Measurements from ENCODE around the gene KRT13.
"Not testable (repeated sequence)": the region's sequence is repeated elsewhere in the genome, so short reads cannot be mapped to it uniquely, and the experiment has no call there.

Gene KRT13

DNA sequence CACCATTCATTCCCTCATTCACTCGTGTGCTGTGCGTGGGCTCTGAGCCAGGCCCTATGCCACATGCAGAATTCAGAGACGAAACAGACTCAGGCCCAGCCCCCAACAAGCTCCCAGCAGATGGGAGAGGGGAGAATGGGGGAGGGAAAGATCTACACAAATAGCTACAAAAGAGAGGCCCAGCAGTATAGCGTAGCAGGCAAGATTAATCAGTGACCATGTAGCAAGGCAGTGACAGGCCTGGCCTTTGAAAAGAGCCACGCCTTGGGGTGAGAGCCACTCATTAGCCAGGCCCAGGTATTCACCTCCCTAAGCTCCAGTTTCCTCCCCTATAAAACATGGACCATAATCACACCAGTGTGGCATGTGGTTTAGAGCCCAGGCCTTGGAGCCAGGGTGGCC, 39.1 kb upstream of the KRT13 start:
- in situ Hi-C loops (cut with MboI; ENCODE audit: low pct_unique_long_range_greater_than_20kb, low sequenced_read_pairs, unreplicated experiment), result no loop called here
- no peak for DNase-seq (ENCODE audit: low spot score)
- no peak for TF ChIP-seq CTCF (IDR thresholded peaks at IDR 0.05; ENCODE audit: extremely low read depth, insufficient read depth, missing control alignments)

DNA sequence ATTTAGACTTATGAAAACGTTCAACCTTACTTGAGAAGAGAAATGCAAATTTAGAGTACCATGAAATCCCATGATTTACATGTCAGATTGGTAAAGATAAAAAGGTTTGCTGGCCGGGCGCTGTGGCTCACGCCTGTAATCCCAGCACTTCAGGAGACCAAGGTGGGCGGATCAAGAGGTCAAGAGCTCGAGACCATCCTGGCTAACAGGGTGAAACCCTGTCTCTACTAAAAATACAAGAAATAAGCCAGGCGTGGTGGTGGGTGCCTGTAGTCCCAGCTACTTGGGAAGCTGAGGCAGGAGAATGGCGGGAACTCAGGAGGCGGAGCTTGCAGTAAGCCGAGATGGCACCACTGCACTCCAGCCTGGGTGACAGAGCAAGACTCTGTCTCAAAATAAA, 37.4 kb upstream of the KRT13 start:
- in situ Hi-C loops (cut with MboI; ENCODE audit: low pct_unique_long_range_greater_than_20kb, low sequenced_read_pairs, unreplicated experiment), result not testable (repeated sequence)

DNA sequence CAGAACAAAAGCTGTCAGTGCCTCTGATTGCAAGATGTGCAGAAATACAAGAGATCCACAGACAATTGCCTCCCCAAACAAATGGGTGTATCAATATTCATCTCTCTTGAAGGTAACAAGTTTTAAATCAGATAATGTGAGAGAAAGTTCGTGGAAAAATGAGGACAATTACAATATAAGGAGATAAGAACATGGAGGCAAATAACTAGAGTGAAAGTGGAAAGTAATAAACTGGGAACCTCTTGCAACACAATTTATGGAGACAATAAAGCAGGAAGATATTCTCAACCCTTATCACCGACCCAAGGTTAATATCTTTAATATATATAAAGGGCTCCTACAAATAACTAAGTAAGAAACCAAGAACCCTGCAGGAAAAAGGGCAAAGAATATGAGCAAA, 36.9 kb upstream of the KRT13 start:
- no peak for TF ChIP-seq CTCF (IDR thresholded peaks at IDR 0.05; ENCODE audit: extremely low read depth, insufficient read depth, missing control alignments)
- in situ Hi-C loops (cut with MboI; ENCODE audit: low pct_unique_long_range_greater_than_20kb, low sequenced_read_pairs, unreplicated experiment), result no loop called here
- DNase-seq (ENCODE audit: low spot score), result no peak

More for the DNA sequence above, 37.4 kb upstream of the KRT13 start:
- not testable (repeated sequence) for DNase-seq (ENCODE audit: low spot score)

DNA sequence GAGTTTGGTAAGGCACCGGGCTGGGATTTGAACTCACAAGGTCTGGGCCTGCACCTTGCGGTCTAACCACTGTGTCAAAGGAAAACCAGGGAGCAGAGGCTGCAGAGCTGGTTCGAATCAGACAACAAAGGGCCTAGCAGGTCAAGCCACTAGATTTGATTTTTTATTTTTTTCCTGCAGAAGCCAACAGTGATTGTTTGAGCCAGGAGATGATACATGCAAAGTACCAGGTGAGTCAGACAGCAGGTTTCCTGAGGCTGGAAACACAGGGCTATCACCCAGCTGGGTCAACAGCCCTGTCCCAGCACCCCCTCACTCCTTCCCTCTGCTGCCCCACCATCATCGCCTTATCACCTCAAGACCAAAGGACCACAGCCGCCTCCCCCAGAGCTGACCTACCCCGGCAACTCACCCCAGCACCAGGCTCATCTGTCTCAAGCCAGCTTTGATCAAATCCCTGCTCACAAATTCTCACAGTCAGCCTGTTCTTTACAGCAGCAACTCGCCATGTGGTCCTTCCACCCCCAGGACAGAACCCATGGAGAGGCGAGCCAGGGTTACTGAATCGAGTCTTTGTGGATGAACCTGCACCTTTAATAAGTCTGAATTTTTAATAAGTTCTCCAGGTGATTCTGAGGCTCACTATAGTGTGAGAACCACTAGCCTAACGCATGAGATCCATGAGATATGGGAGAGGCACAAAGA, 35.7 kb upstream of the KRT13 start:
- in situ Hi-C loops (cut with MboI; ENCODE audit: low pct_unique_long_range_greater_than_20kb, low sequenced_read_pairs, unreplicated experiment), result no loop called here
- DNase-seq (ENCODE audit: low spot score), result no peak
- TF ChIP-seq CTCF (IDR thresholded peaks at IDR 0.05; ENCODE audit: extremely low read depth, insufficient read depth, missing control alignments), result no peak

- no peak for TF ChIP-seq CTCF (IDR thresholded peaks at IDR 0.05; ENCODE audit: extremely low read depth, insufficient read depth, missing control alignments)
- in situ Hi-C loops (cut with MboI; ENCODE audit: low pct_unique_long_range_greater_than_20kb, low sequenced_read_pairs, unreplicated experiment), result no loop called here
- no peak for DNase-seq (ENCODE audit: low spot score)
Observed at GRCh38 chr17:41539979-41540701, 34.7 kb upstream of the KRT13 start.

- TF ChIP-seq CTCF (IDR thresholded peaks at IDR 0.05; ENCODE audit: extremely low read depth, insufficient read depth, missing control alignments), result no peak
- DNase-seq (ENCODE audit: low spot score), result no peak
- in situ Hi-C loops (cut with MboI; ENCODE audit: low pct_unique_long_range_greater_than_20kb, low sequenced_read_pairs, unreplicated experiment), result no loop called here
Observed at GRCh38 chr17:41539071-41539492, 33.7 kb upstream of the KRT13 start.

DNA sequence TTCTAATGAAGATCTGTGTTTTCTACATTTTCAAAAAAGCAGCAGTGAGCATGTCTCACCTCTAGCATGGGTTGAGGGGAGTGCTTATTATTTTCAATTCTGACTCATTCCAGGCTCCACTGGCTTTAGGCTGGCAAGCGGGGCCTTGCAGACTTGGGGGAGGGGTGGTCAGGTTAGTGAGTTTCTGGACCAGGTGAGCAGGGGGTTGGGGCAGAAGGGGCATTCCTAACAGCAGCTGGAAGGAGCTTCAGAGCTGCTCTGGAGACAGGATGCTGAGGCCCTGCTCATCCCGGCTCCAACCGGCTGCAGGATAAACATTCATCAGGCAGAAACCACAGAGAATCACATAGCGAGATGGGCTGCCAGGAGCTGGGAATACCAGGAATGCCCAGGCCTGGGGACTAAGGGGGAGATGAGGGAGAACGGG, 33.2 kb upstream of the KRT13 start:
- TF ChIP-seq CTCF (IDR thresholded peaks at IDR 0.05; ENCODE audit: extremely low read depth, insufficient read depth, missing control alignments), result no peak
- in situ Hi-C loops (cut with MboI; ENCODE audit: low pct_unique_long_range_greater_than_20kb, low sequenced_read_pairs, unreplicated experiment), result no loop called here
- no peak for DNase-seq (ENCODE audit: low spot score)
